Prostate gland (tissue), 2 donors: ENCODE measurements around the gene SEMA5A. TPM values are rescaled to one million over a fixed set of nuclear protein-coding genes. Genes with fewer than 3 reads are reported as not detected.

Experiments used
- DNase-seq: peaks from one replicate; pipeline ENCODE4 v3.0.0-alpha.2; 2019; ENCODE audit warnings: low spot score
- H3K27ac ChIP-seq, 2 donors: fragments of 200-600 bp; sonication (generic); 2 replicates each; pipeline ENCODE4 v1.5.1; 2017 to 2019
- H3K27me3 ChIP-seq: fragments of 200-600 bp; sonication (generic); replicated peaks from 2 replicates; pipeline ENCODE4 v1.5.1; 2019; ENCODE audit not compliant: insufficient read depth
- H3K36me3 ChIP-seq, 2 donors: fragments of 200-600 bp; sonication (generic); 1 replicate in 1 of 2; 2 replicates in 1 of 2; pipeline versions ENCODE4 v1.5.1 to v1.8.1; 2017 to 2019
- H3K4me1 ChIP-seq: fragments of 200-600 bp; sonication (generic); replicated peaks from 2 replicates; pipeline ENCODE4 v1.5.1; 2019
- H3K4me3 ChIP-seq, 2 donors: fragments of 200-600 bp; sonication (generic); 2 replicates each; pipeline ENCODE4 v1.5.1; 2017 to 2019
- H3K9me3 ChIP-seq: fragments of 200-600 bp; sonication (generic); 2 replicates; pipeline ENCODE4 v1.5.1; 2017
- CTCF ChIP-seq, 4 experiments: fragments of 200-600 bp in 2 of 4; fragments of 450-650 bp in 2 of 4; sonication (generic) in 2 of 4; IDR thresholded peaks; 1 replicate in 3 of 4; 2 replicates in 1 of 4; pipeline ENCODE4 v1.5.1; 2016 to 2019; ENCODE audit warnings: antibody characterized with exemption in 4 of 4, mild to moderate bottlenecking in 2 of 4, moderate library complexity in 2 of 4
- POLR2A ChIP-seq: fragments of 450-650 bp; IDR thresholded peaks from one replicate; pipeline ENCODE4 v1.6.1; 2016; ENCODE audit warnings: antibody characterized with exemption, mild to moderate bottlenecking
- POLR2AphosphoS5 ChIP-seq: sonication (generic); formaldehyde crosslinking; IDR thresholded peaks from one replicate; pipeline ENCODE4 v1.6.1; 2017; ENCODE audit warnings: antibody characterized with exemption
- WGBS: methylation state at CpG from one replicate; pipeline ENCODE4 v1.1.5; 2018; 5-methylcytosine and 5-hydroxymethylcytosine counted together
- intact Hi-C: fragments of 100-400 bp; cut with DNase I; formaldehyde crosslinking; loops from one replicate; pipeline ENCODE4 v1.14.2; 2022
- total RNA-seq, 2 donors: library from RNA; depleted of rRNA; stranded (reverse); fragments of >200 nt; gene quantifications; one replicate each; pipeline ENCODE4 v1.1.0, GENCODE V29; 2016

Gene SEMA5A
- total RNA-seq, 2 donors from 2014 or later = 4.5 to 21.7 TPM

- H3K36me3 ChIP-seq = no peaks in the 10 kb centered on the region
- no peaks in the 10 kb centered on the region for H3K4me1 ChIP-seq
- H3K27me3 ChIP-seq = no peaks in the 10 kb centered on the region
- no peak overlapping the region for H3K27ac ChIP-seq
- TF ChIP-seq CTCF (IDR thresholded peaks at IDR 0.05) (no peak), POLR2A (no peak), POLR2AphosphoS5 (no peak)
- no peak overlapping the region for H3K4me3 ChIP-seq
- intact Hi-C loops = no loop called here
- 35% methylated on average over 3 of the region's 3 CpGs for WGBS
- DNase-seq = no peak
- no peaks in the 10 kb centered on the region for H3K9me3 ChIP-seq
These were observed 490.9 kb downstream of the SEMA5A start for GRCh38 chr5:9054821-9055589.

GRCh38 chr5:9054322-9054721 lies 491.6 kb downstream of the SEMA5A start:
- no peaks in the 10 kb centered on the region for H3K27me3 ChIP-seq
- no peak for TF ChIP-seq POLR2A
- TF ChIP-seq CTCF (IDR thresholded peaks at IDR 0.05) = no peak
- no peak for TF ChIP-seq POLR2AphosphoS5
- WGBS = 71% methylated on average over 6 of the region's 6 CpGs
- no peak for DNase-seq
- no peak overlapping the region for H3K4me3 ChIP-seq
- no peak overlapping the region for H3K27ac ChIP-seq
- intact Hi-C loops = no loop called here
- H3K4me1 ChIP-seq = no peaks in the 10 kb centered on the region
- no peaks in the 10 kb centered on the region for H3K36me3 ChIP-seq
- H3K9me3 ChIP-seq = no peaks in the 10 kb centered on the region

- no peak overlapping the region for H3K27ac ChIP-seq
These were observed 493.5 kb downstream of the SEMA5A start for GRCh38 chr5:9052421-9052820.

DNA sequence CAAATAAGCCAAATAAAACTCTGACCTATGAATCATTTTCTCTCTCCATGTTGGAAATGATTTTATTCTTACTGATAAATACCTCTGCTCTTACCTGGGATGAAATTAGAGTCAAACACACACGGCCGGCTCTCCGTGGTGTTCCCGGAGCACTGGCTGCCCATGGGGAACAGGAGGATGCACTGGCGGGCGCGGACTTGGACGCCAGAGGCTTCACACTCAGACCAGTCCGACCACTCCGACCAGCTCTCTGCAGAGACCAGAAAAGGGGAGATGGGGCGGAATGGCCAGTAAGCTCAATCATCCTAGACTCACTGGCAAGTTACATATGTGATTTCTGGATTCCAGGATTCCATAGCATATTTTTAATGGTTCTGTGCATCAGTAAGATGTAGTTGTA lies 494.1 kb downstream of the SEMA5A start:
- H3K27me3 ChIP-seq = no peaks in the 10 kb centered on the region
- no peaks in the 10 kb centered on the region for H3K36me3 ChIP-seq
- DNase-seq = no peak
- H3K4me3 ChIP-seq = no peak overlapping the region
- intact Hi-C loops = no loop called here
- H3K4me1 ChIP-seq = no peaks in the 10 kb centered on the region
- no peak overlapping the region for H3K27ac ChIP-seq
- 93% methylated on average over 9 of the region's 11 CpGs for WGBS
- H3K9me3 ChIP-seq = no peaks in the 10 kb centered on the region
- TF ChIP-seq POLR2A (no peak), CTCF (IDR thresholded peaks at IDR 0.05) (no peak), POLR2AphosphoS5 (no peak)

More at GRCh38 chr5:9052421-9052820, 493.5 kb downstream of the SEMA5A start:
- Histone ChIP-seq H3K27me3 (no peaks in the 10 kb centered on the region), H3K36me3 (no peaks in the 10 kb centered on the region), H3K4me3 (no peak overlapping the region), H3K4me1 (no peaks in the 10 kb centered on the region), H3K9me3 (no peaks in the 10 kb centered on the region)
- TF ChIP-seq POLR2A (no peak), POLR2AphosphoS5 (no peak), CTCF (IDR thresholded peaks at IDR 0.05) (no peak)
- WGBS = 51% methylated on average over 4 of the region's 4 CpGs
- intact Hi-C loops = no loop called here
- DNase-seq = no peak

- no peak for TF ChIP-seq CTCF (IDR thresholded peaks at IDR 0.05)
- TF ChIP-seq POLR2AphosphoS5 = no peak
- Histone ChIP-seq H3K36me3 (no peaks in the 10 kb centered on the region), H3K27me3 (no peaks in the 10 kb centered on the region), H3K4me1 (no peaks in the 10 kb centered on the region), H3K4me3 (no peak overlapping the region), H3K9me3 (no peaks in the 10 kb centered on the region), H3K27ac (no peak overlapping the region)
- intact Hi-C loops = no loop called here
- WGBS = 87% methylated on average over 5 of the region's 5 CpGs
- DNase-seq = no peak
These were observed 497.9 kb downstream of the SEMA5A start for GRCh38 chr5:9047932-9048331.
